22Rv1 (cell line): ENCODE measurements around the gene RIC3.

Experiments
- H3K27ac ChIP-seq: fragments of 450-650 bp; 2 replicates; pipeline ENCODE4 v1.5.1; 2017
- CTCF ChIP-seq: fragments of 450-650 bp; IDR thresholded peaks from 2 replicates; pipeline ENCODE4 v1.5.1; 2017; ENCODE audit warnings: mild to moderate bottlenecking
- ZFX ChIP-seq: fragments of 450-650 bp; IDR thresholded peaks from 2 replicates; pipeline ENCODE4 v1.6.1; 2017; ENCODE audit warnings: antibody characterized with exemption, borderline replicate concordance

Gene RIC3

GRCh38 chr11:8099291-8099899, 69.4 kb downstream of the RIC3 start:
- TF ChIP-seq ZFX (no peak), CTCF (peak; percentile 82)
- H3K27ac ChIP-seq = no peak overlapping the region

GRCh38 chr11:8098879-8099278, 69.9 kb downstream of the RIC3 start:
- no peak overlapping the region for H3K27ac ChIP-seq
- TF ChIP-seq CTCF = no peak
- no peak for TF ChIP-seq ZFX

- TF ChIP-seq CTCF = no peak
- no peak for TF ChIP-seq ZFX
- no peak overlapping the region for H3K27ac ChIP-seq
Measured at GRCh38 chr11:8098361-8098760, 70.5 kb downstream of the RIC3 start.

GRCh38 chr11:8097926-8098325, 70.9 kb downstream of the RIC3 start:
- TF ChIP-seq ZFX (no peak), CTCF (no peak)
- H3K27ac ChIP-seq = no peak overlapping the region

- TF ChIP-seq CTCF (no peak), ZFX (no peak)
- H3K27ac ChIP-seq = no peak overlapping the region
Measured at GRCh38 chr11:8097468-8097867, 71.4 kb downstream of the RIC3 start.

GRCh38 chr11:8097062-8097461, 71.8 kb downstream of the RIC3 start:
- H3K27ac ChIP-seq = no peak overlapping the region
- no peak for TF ChIP-seq ZFX
- TF ChIP-seq CTCF = no peak

- no peak overlapping the region for H3K27ac ChIP-seq
- no peak for TF ChIP-seq CTCF
- no peak for TF ChIP-seq ZFX
Measured at GRCh38 chr11:8096575-8096974, 72.2 kb downstream of the RIC3 start.
